Activated CD8-positive, alpha-beta memory T cell treated with anti-CD3 and anti-CD28 coated beads for 4 hours (primary cell): ENCODE results near the gene ULK1.

ENCODE experiments used
- DNase-seq, 2 donors: peaks; one replicate each; pipeline ENCODE4 v3.0.0-alpha.2; 2020; ENCODE audit warnings: low read depth in 2 of 2

Gene ULK1

GRCh38 chr12:131892711-131893604 is 1.5 kb upstream of the ULK1 start:
- no peak for DNase-seq

GRCh38 chr12:131893605-131894312 is 663 bp upstream of the ULK1 start:
- no peak for DNase-seq

GRCh38 chr12:131894981-131895639 is 688 bp downstream of the ULK1 start:
- no peak for DNase-seq

- DNase-seq, result no peak
Measured at GRCh38 chr12:131895640-131896079, 1.2 kb downstream of the ULK1 start.

DNA sequence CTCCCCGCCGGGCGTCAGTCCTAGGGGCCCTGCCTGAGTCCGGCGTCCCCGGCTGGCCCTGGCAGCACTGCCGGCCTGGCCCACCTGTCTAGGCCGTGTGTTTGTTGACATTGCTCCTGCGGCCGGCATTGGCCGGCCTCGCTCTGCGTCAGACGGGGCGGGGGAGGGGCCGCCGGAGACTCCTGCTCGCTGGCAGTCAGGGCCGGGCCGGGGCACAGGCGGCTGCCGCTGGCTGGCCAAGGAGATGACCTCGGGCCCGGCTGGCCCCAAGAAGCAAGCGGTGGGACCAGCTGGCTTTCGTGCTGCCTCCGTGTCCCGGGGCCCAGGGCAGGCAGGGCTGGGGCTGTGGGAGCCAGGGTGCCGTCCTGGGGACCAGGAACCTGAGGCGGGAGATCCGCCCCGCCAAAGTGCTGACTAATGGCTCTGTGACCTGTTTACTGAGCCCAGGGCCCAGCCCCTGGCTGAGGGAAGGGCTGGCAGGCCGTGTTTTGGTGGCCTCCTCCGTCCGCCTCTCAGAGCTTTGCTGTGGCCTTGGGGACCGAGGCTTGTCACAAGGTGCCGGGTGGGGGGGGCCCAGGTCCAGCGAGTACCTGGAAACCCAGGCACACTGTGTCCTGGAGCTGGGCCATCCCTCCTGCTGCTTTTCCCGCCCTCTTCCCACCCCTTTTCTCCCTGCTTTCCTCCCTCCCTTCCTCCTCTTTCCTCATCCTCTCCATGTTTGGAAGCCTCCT is 1.8 kb downstream of the ULK1 start:
- DNase-seq, result peak in 1 of 2 donors; percentile 11

- no peak for DNase-seq
Measured at GRCh38 chr12:131896811-131897270, 2.4 kb downstream of the ULK1 start.

DNA sequence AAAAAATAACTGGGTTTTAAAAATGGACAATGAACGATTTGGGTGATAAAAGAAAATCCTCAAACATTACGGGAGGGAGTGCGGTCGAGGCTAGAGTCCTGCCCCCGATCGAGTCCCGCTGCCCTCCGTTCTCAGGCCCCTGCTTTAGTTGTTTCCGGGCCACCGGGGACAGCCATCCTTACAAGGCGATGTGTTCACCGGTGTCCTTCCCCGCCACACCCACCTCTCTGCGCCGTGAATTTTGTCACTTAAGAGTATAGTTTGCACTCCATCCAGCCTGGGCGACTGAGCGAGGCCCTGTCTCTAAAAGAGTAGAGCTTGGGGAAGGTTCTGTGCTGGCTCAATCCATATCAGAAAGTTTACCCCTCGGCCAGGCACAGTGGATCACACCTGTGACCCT is 2.9 kb downstream of the ULK1 start:
- DNase-seq, result no peak

- no peak for DNase-seq
Measured at GRCh38 chr12:131897875-131898274, 3.5 kb downstream of the ULK1 start.

GRCh38 chr12:131900397-131900796 is 6.0 kb downstream of the ULK1 start:
- no peak for DNase-seq

DNA sequence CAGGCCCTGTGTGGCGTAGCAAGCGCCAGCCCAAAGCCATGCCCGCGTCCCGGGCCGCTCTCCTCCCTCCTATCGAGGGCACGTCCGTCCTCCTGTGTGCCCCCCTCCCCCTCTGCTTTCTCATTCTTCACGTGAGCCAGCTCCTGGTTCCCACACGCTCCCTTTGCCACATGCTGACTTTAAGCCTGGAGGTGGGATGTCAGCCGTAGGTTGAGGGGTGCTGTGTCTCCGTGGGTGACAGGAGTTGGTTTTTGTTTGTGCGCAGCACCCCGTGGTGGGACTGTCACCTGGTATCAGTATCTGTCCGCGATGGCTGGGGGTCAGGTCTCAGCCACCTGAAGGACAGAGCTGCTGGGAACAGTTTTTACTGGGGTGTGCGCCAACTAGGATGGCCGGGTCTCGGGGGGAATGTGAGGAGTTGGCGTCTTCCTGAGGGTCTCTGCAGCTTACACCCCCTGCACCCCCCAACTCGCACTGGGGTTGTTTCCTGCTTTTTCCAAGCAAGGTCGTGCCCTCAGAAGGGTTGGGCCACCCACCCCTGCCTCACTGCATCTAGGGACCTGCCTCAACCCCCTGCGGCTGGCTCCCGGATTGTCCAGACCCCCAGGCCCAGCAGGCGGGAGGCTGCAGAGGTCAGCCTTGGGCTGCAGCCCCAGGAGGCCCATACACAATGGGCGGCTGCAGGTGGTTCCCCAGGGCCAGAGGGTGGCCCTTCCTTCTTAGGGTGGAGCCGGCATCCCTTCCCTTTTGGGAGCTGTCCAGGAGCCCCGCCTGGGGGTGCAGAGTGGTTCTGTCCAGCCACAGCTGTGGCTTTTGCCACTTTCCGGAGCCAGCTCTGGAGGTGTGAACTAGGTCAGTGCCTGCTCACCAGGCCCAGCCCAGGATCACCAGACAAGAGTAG is 7.3 kb downstream of the ULK1 start:
- no peak for DNase-seq

DNA sequence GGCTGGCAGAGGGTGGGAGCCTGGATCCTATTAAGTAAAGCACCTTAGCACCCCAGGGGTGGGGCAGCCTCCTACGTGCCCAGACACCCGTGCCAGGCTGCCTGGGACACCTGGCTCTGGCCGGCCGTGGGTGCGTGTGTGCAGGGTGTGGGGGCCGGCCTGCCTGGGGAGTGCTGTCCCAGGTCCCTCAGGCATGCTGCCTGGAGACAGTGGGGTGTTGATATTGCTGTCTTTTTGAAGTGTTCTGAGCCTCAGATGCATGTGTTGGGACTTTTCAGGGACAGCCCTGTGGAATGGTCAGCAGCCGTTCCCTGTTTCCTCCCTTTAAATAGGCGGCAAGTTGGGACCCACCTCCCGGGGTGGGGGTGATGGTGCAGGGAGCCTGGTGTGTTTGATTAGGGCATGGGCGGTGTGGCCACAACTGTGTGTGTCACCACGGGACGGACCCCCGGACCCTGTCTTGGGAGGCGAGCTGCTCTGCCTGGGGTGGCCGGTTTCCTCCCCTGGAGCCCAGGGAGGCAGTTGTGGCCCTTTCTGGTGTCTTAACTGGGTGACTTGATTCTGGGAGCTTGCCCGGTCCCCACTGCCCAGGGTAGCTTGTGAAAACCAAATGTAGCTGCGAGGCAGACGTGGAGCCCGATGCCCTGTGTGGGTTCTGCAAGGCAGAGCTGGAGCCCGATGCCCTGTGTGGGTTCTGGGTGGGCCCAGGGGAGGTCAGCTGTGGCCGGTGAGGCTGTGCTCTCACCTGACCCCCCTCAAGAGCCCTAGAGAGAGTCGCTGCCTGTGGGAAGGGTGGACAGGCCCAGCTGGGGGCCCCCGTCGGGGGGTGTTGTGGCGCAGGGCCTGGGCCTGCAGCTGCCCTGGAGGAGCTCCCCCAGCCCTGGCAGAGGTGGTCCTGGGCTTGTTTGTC is 8.2 kb downstream of the ULK1 start:
- DNase-seq, result no peak

GRCh38 chr12:131903270-131904255 is 9.1 kb downstream of the ULK1 start:
- no peak for DNase-seq

GRCh38 chr12:131904346-131904745 is 9.9 kb downstream of the ULK1 start:
- no peak for DNase-seq

GRCh38 chr12:131905081-131905629 is 10.7 kb downstream of the ULK1 start:
- no peak for DNase-seq

GRCh38 chr12:131905630-131906091 is 11.2 kb downstream of the ULK1 start:
- no peak for DNase-seq

GRCh38 chr12:131907379-131908091 is 13.1 kb downstream of the ULK1 start:
- no peak for DNase-seq
